B cell (primary cell): Measurements from ENCODE around the gene GNAI2. TPM values are rescaled to one million over a fixed set of nuclear protein-coding genes. Genes with fewer than 3 reads are reported as not detected.

Experiments used
- ATAC-seq: fragments of 200-7000 bp; cut with Tn5 transposase; one replicate; pipeline ENCODE4 v1.10.0; 2021; ENCODE audit warnings: low read depth, mild to moderate bottlenecking, moderate number of reproducible peaks, moderate library complexity
- CTCF ChIA-PET: fragments of 350-600 bp; sonication (Branson Sonifier 250); formaldehyde crosslinking; loops from one replicate; lab custom pipeline; 2021; ENCODE audit warnings: antibody characterized with exemption, inconsistent platforms; lab: Charles Lee
- POLR2A ChIA-PET: fragments of 350-600 bp; sonication (Branson Sonifier 250); formaldehyde crosslinking; loops from one replicate; lab custom pipeline; 2021; ENCODE audit warnings: antibody characterized with exemption; lab: Charles Lee
- DNase-seq: peaks from one replicate; pipeline ENCODE4 v3.0.0; 2013
- H2AFZ ChIP-seq: 2 replicates; pipeline ENCODE4 v1.6.1; 2012; ENCODE audit warnings: mild to moderate bottlenecking, low read depth, low read length; ENCODE audit not compliant: insufficient read depth, poor library complexity, severe bottlenecking
- H3K27ac ChIP-seq, 2 donors: 1 replicate in 1 of 2; 2 replicates in 1 of 2; pipeline ENCODE4 v1.5.1; 2012 to 2013; ENCODE audit warnings: low read length in 2 of 2, mild to moderate bottlenecking in 2 of 2, moderate library complexity in 1 of 2
- H3K27me3 ChIP-seq, 4 experiments: fragments of 200-600 bp in 1 of 4; sonication (generic) in 1 of 4; replicated peaks in 1 of 4; 1 replicate in 2 of 4; 2 replicates in 2 of 4; pipeline versions ENCODE4 v1.6.1 to v1.7.0; 2013 to 2016; ENCODE audit warnings: low read length in 3 of 4, mild to moderate bottlenecking in 2 of 4, mixed read lengths in 1 of 4, moderate library complexity in 1 of 4; ENCODE audit not compliant: insufficient read depth in 4 of 4, control insufficient read depth in 3 of 4; ENCODE audit errors: control extremely low read depth in 1 of 4
- H3K36me3 ChIP-seq, 2 experiments: replicated peaks in 1 of 2; 1 replicate in 1 of 2; 2 replicates in 1 of 2; pipeline versions ENCODE4 v1.6.1 to v1.7.1; 2013; ENCODE audit warnings: low read length in 1 of 2; ENCODE audit not compliant: insufficient read depth in 2 of 2, control insufficient read depth in 1 of 2; ENCODE audit errors: control extremely low read depth in 1 of 2, extremely low read depth in 1 of 2
- H3K4me1 ChIP-seq, 2 donors: fragments of 200-600 bp in 1 of 2; sonication (generic) in 1 of 2; 1 replicate in 1 of 2; 2 replicates in 1 of 2; pipeline versions ENCODE4 v1.5.1 to v1.6.1; 2013 to 2017; ENCODE audit warnings: low read length in 2 of 2; ENCODE audit not compliant: control insufficient read depth in 2 of 2, insufficient read depth in 2 of 2
- H3K4me2 ChIP-seq: replicated peaks from 2 replicates; pipeline ENCODE3; 2012; ENCODE audit warnings: mild to moderate bottlenecking, low read depth, low read length; ENCODE audit not compliant: poor library complexity, severe bottlenecking
- H3K4me3 ChIP-seq, 5 experiments: fragments of 200-600 bp in 1 of 5; sonication (generic) in 1 of 5; 1 replicate in 3 of 5; 2 replicates in 2 of 5; pipeline versions ENCODE4 v1.5.1 to v1.7.0; 2011 to 2016; ENCODE audit warnings: low read length in 4 of 5, mild to moderate bottlenecking in 4 of 5, low read depth in 2 of 5, control low read depth in 1 of 5, moderate library complexity in 1 of 5; ENCODE audit not compliant: insufficient read depth in 1 of 5; ENCODE audit errors: control extremely low read depth in 1 of 5, extremely low read depth in 1 of 5
- H3K79me2 ChIP-seq: fragments of 200-600 bp; sonication (generic); one replicate; pipeline ENCODE4 v1.6.0; 2016; ENCODE audit warnings: low read length; ENCODE audit not compliant: control insufficient read depth, insufficient read depth
- H3K9ac ChIP-seq: fragments of 200-600 bp; sonication (generic); 2 replicates; pipeline ENCODE4 v1.6.1; 2017; ENCODE audit warnings: mild to moderate bottlenecking, low read length, moderate library complexity
- H3K9me3 ChIP-seq, 3 donors: one replicate each; pipeline versions ENCODE4 v1.6.1 to v1.7.1; 2013; ENCODE audit warnings: low read length in 2 of 3; ENCODE audit not compliant: control insufficient read depth in 2 of 3, insufficient read depth in 1 of 3; ENCODE audit errors: control extremely low read depth in 1 of 3
- H4K20me1 ChIP-seq: 2 replicates; pipeline ENCODE4 v1.6.0; 2012; ENCODE audit warnings: mild to moderate bottlenecking, low read length; ENCODE audit not compliant: insufficient read depth, control insufficient read depth, poor library complexity, severe bottlenecking
- H3K27ac Mint-ChIP-seq: one replicate; pipeline ENCODE4 v1.8.0; 2021; ENCODE audit warnings: mixed read lengths
- H3K27me3 Mint-ChIP-seq: one replicate; pipeline ENCODE4 v1.8.0; 2021; ENCODE audit warnings: mixed read lengths
- H3K4me1 Mint-ChIP-seq: one replicate; pipeline ENCODE4 v1.8.0; 2021; ENCODE audit warnings: mixed read lengths
- H3K4me3 Mint-ChIP-seq: one replicate; pipeline ENCODE4 v1.8.0; 2021; ENCODE audit warnings: mixed read lengths
- H3K9me3 Mint-ChIP-seq: one replicate; pipeline ENCODE4 v1.8.0; 2022; ENCODE audit warnings: mixed read lengths; ENCODE audit not compliant: insufficient read depth
- CTCF ChIP-seq: fragments of 200-600 bp; IDR thresholded peaks from one replicate; pipeline ENCODE4 v1.8.0; 2022; ENCODE audit warnings: antibody characterized with exemption, mild to moderate bottlenecking
- EZH2 ChIP-seq: IDR thresholded peaks from 2 replicates; pipeline ENCODE4 v1.6.1; 2012; ENCODE audit warnings: borderline replicate concordance, low read depth, mild to moderate bottlenecking, moderate library complexity, low read length; ENCODE audit not compliant: insufficient read depth, poor library complexity, severe bottlenecking
- whole genome bisulfite sequencing: methylation state at CpG from one replicate; pipeline ENCODE4 v1.1.5; 2013; ENCODE audit warnings: missing lambda C conversion rate; ENCODE audit not compliant: insufficient coverage; 5-methylcytosine and 5-hydroxymethylcytosine counted together
- intact Hi-C: fragments of 100-400 bp; cut with micrococcal nuclease; formaldehyde crosslinking; loops from one replicate; pipeline ENCODE4 v1.10.0; 2022
- polyA plus RNA-seq: library from polyadenylated mRNA; depleted of rRNA; stranded (reverse); fragments of >200 nt; gene quantifications from 2 replicates; pipeline ENCODE4 v1.2.3, GENCODE V29; 2012
- total RNA-seq, 2 donors: library from RNA; stranded (reverse); fragments of 120-200 nt in 1 of 2; gene quantifications; 1 replicate in 1 of 2; 2 replicates in 1 of 2; pipeline versions ENCODE4 v1.2.3 to v1.2.4, GENCODE V29; 2013 to 2022

The GNAI2 gene
- total and polyA plus RNA-seq, 2 donors (not counting 1 experiment from before 2014, with no cell fraction given) = 302 to 491 TPM

DNA sequence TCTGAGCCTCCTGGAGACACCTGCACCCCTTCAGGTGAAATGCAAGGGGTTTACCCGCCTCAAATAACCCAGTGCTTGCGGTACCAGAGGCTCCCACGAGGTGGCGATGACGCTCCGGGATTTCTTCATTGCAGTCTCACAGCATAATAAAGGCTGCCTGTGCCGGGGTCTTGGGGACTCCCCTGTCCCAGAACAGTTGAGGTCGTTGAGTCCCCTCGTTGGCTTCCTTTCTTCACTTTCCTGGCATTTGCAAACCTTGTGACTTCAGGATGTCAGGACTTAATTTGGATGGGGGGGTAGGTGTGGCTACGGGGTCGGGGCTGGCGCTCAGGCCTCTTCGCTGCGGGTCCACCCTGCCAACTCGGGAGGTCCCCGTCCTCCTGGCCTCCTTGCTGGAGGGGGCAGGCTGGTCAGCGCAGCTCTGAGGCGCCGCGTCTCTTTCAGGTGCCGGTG is 43.3 kb upstream of the GNAI2 start:
- ChIA-PET CTCF (interaction anchor here (0.7 to 7.1 kb wide), 14 partner anchors 9 to 653 kb away, joined by 3 to 214 read pairs (median 6); partner anchors contain the start of genes GNAI2 and SEMA3B), POLR2A (no interaction called here)
- Histone ChIP-seq H3K79me2 (no peaks in the 10 kb centered on the region), H3K36me3 (no peaks in the 10 kb centered on the region), H3K9me3 (peaks cover 0 to 13% (median 0%) of the 10 kb centered on the region in 3 donors), H3K4me3 (no peak overlapping the region), H3K27ac (no peak overlapping the region), H3K4me2 (peak overlapping the region; percentile 7), H4K20me1 (no peaks in the 10 kb centered on the region), H2AFZ (no peak overlapping the region), H3K9ac (no peak overlapping the region), H3K4me1 (peaks cover 17 to 23% of the 10 kb centered on the region in 2 donors), H3K27me3 (peaks cover 0 to 46% (median 11%) of the 10 kb centered on the region in 4 experiments)
- intact Hi-C loops = loop anchor here (1.0 to 2.0 kb wide), 3 partner anchors 34 to 72 kb away; partner anchors contain the start of gene SEMA3F
- Mint-ChIP-seq H3K27me3 (peaks cover 18% of the 10 kb centered on the region), H3K4me1 (peaks cover 11% of the 10 kb centered on the region), H3K27ac (no peak overlapping the region), H3K4me3 (peak overlapping the region; percentile 52), H3K9me3 (no peaks in the 10 kb centered on the region)
- WGBS = 20% methylated on average over 19 of the region's 21 CpGs
- DNase-seq = peak; percentile 88
- ATAC-seq = peak; percentile 69
- TF ChIP-seq EZH2 = no peak
- TF ChIP-seq CTCF = peak; percentile 86

DNA sequence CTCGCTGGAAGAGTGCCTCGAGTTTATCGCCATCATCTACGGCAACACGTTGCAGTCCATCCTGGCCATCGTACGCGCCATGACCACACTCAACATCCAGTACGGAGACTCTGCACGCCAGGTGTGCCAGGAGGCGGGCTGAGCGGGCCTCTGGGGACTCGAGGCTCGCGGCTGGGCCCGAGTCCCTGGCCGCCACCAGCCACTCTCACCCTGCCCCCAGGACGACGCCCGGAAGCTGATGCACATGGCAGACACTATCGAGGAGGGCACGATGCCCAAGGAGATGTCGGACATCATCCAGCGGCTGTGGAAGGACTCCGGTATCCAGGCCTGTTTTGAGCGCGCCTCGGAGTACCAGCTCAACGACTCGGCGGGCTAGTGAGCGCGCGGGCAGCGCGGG is 42.7 kb upstream of the GNAI2 start:
- Histone ChIP-seq H3K4me1 (peaks cover 17 to 23% of the 10 kb centered on the region in 2 donors), H3K27me3 (peaks cover 0 to 46% (median 11%) of the 10 kb centered on the region in 4 experiments), H3K4me2 (peak overlapping the region; percentile 69), H3K79me2 (no peaks in the 10 kb centered on the region), H3K36me3 (no peaks in the 10 kb centered on the region), H3K9ac (no peak overlapping the region), H3K4me3 (no peak overlapping the region), H4K20me1 (no peaks in the 10 kb centered on the region), H2AFZ (no peak overlapping the region), H3K27ac (no peak overlapping the region), H3K9me3 (peaks cover 0 to 13% (median 0%) of the 10 kb centered on the region in 3 donors)
- TF ChIP-seq CTCF = no peak
- TF ChIP-seq EZH2 = no peak
- H3K27me3 Mint-ChIP-seq = peaks cover 18% of the 10 kb centered on the region
- intact Hi-C loops = loop anchor here (2.0 kb wide), 1 partner anchor 72 kb away; no protein-coding TSS in a partner anchor
- H3K4me1 Mint-ChIP-seq = peaks cover 11% of the 10 kb centered on the region
- H3K9me3 Mint-ChIP-seq = no peaks in the 10 kb centered on the region
- no peak for ATAC-seq
- ChIA-PET CTCF (interaction anchor here (1.6 to 7.1 kb wide), 12 partner anchors 12 to 156 kb away, joined by 3 to 214 read pairs (median 12); partner anchors contain the start of genes GNAI2, LSMEM2, SEMA3B and SLC38A3), POLR2A (interaction anchor here (2.4 kb wide), 1 partner anchor 33 kb away, joined by 16 read pairs; no protein-coding TSS in a partner anchor)
- H3K4me3 Mint-ChIP-seq = no peak overlapping the region
- no peak for DNase-seq
- no peak overlapping the region for H3K27ac Mint-ChIP-seq
- WGBS = 39% methylated on average over 36 of the region's 36 CpGs
